Measurements from ENCODE around the gene ALDH1B1.

ALDH1B1 gene

GRCh38 chr9:38357350-38358114 lies 35.0 kb upstream of the ALDH1B1 start:
- Histone ChIP-seq H3K4me3 (ENCODE audit: control insufficient read depth in 1 of 7, extremely low read depth in 1 of 7, insufficient read depth in 4 of 7, low read depth in 2 of 7, low read length in 6 of 7) (no peak overlapping the region), H3K27me3 (replicated peaks in 2 of 5; ENCODE audit: control insufficient read depth in 4 of 5, insufficient read depth in 5 of 5, low read length in 4 of 5) (no peaks in the 10 kb centered on the region), H3K27ac (ENCODE audit: insufficient read depth in 1 of 2, low read depth in 1 of 2, low read length in 2 of 2, poor library complexity in 1 of 2, severe bottlenecking in 2 of 2) (peak overlapping the region in 1 of 2 experiments; percentile 3), H3K4me1 (ENCODE audit: control extremely low read depth in 1 of 4, control insufficient read depth in 4 of 4, insufficient read depth in 4 of 4, low read length in 3 of 4) (peaks cover 0 to 28% (median 13%) of the 10 kb centered on the region in 4 experiments), H3K36me3 (ENCODE audit: control insufficient read depth in 4 of 4, insufficient read depth in 4 of 4, low read length in 3 of 4) (no peaks in the 10 kb centered on the region), H3K9me3 (ENCODE audit: control extremely low read depth in 1 of 5, control insufficient read depth in 4 of 5, insufficient read depth in 2 of 5, low read depth in 1 of 5, low read length in 4 of 5) (no peaks in the 10 kb centered on the region)
- ChIA-PET POLR2A (no interaction called here), CTCF (interaction anchor here (1.0 to 2.6 kb wide), 7 partner anchors 19 to 449 kb away, joined by 3 to 10 read pairs (median 4); no protein-coding TSS in a partner anchor)
- 29% methylated on average over 3 of the region's 5 CpGs for WGBS (ENCODE audit: insufficient coverage)
- DNase-seq, result peak in 2 of 3 donors; percentile 32 to 48

- WGBS (ENCODE audit: insufficient coverage), result 82% methylated on average over 7 of the region's 9 CpGs
- DNase-seq, result no peak
These were observed 33.9 kb upstream of the ALDH1B1 start for GRCh38 chr9:38358390-38359296.

GRCh38 chr9:38359297-38359653 lies 33.2 kb upstream of the ALDH1B1 start:
- CTCF ChIA-PET, result interaction anchor here (2.6 kb wide), 1 partner anchor 24 kb away, joined by 10 read pairs; no protein-coding TSS in a partner anchor
- H3K4me3 ChIP-seq (ENCODE audit: control insufficient read depth in 1 of 7, extremely low read depth in 1 of 7, insufficient read depth in 4 of 7, low read depth in 2 of 7, low read length in 6 of 7), result no peak overlapping the region
- POLR2A ChIA-PET, result no interaction called here
- whole genome bisulfite sequencing (ENCODE audit: insufficient coverage), result 88% methylated on average over 5 of the region's 6 CpGs
- no peaks in the 10 kb centered on the region for H3K36me3 ChIP-seq (ENCODE audit: control insufficient read depth in 4 of 4, insufficient read depth in 4 of 4, low read length in 3 of 4)
- no peak overlapping the region for H3K27ac ChIP-seq (ENCODE audit: insufficient read depth in 1 of 2, low read depth in 1 of 2, low read length in 2 of 2, poor library complexity in 1 of 2, severe bottlenecking in 2 of 2)
- no peaks in the 10 kb centered on the region for H3K27me3 ChIP-seq (replicated peaks in 2 of 5; ENCODE audit: control insufficient read depth in 4 of 5, insufficient read depth in 5 of 5, low read length in 4 of 5)
- peaks cover 0 to 35% (median 17%) of the 10 kb centered on the region in 4 experiments for H3K4me1 ChIP-seq (ENCODE audit: control extremely low read depth in 1 of 4, control insufficient read depth in 4 of 4, insufficient read depth in 4 of 4, low read length in 3 of 4)
- DNase-seq, result no peak
- H3K9me3 ChIP-seq (ENCODE audit: control extremely low read depth in 1 of 5, control insufficient read depth in 4 of 5, insufficient read depth in 2 of 5, low read depth in 1 of 5, low read length in 4 of 5), result no peaks in the 10 kb centered on the region

More at GRCh38 chr9:38358390-38359296, 33.9 kb upstream of the ALDH1B1 start:
- ChIA-PET CTCF (interaction anchor here (1.0 to 2.6 kb wide), 5 partner anchors 18 to 417 kb away, joined by 3 to 10 read pairs (median 4); no protein-coding TSS in a partner anchor), POLR2A (no interaction called here)
- Histone ChIP-seq H3K4me1 (ENCODE audit: control extremely low read depth in 1 of 4, control insufficient read depth in 4 of 4, insufficient read depth in 4 of 4, low read length in 3 of 4) (peaks cover 0 to 35% (median 17%) of the 10 kb centered on the region in 4 experiments), H3K36me3 (ENCODE audit: control insufficient read depth in 4 of 4, insufficient read depth in 4 of 4, low read length in 3 of 4) (no peaks in the 10 kb centered on the region), H3K27me3 (replicated peaks in 2 of 5; ENCODE audit: control insufficient read depth in 4 of 5, insufficient read depth in 5 of 5, low read length in 4 of 5) (no peaks in the 10 kb centered on the region), H3K9me3 (ENCODE audit: control extremely low read depth in 1 of 5, control insufficient read depth in 4 of 5, insufficient read depth in 2 of 5, low read depth in 1 of 5, low read length in 4 of 5) (no peaks in the 10 kb centered on the region), H3K4me3 (ENCODE audit: control insufficient read depth in 1 of 7, extremely low read depth in 1 of 7, insufficient read depth in 4 of 7, low read depth in 2 of 7, low read length in 6 of 7) (no peak overlapping the region), H3K27ac (ENCODE audit: insufficient read depth in 1 of 2, low read depth in 1 of 2, low read length in 2 of 2, poor library complexity in 1 of 2, severe bottlenecking in 2 of 2) (no peak overlapping the region)

DNA sequence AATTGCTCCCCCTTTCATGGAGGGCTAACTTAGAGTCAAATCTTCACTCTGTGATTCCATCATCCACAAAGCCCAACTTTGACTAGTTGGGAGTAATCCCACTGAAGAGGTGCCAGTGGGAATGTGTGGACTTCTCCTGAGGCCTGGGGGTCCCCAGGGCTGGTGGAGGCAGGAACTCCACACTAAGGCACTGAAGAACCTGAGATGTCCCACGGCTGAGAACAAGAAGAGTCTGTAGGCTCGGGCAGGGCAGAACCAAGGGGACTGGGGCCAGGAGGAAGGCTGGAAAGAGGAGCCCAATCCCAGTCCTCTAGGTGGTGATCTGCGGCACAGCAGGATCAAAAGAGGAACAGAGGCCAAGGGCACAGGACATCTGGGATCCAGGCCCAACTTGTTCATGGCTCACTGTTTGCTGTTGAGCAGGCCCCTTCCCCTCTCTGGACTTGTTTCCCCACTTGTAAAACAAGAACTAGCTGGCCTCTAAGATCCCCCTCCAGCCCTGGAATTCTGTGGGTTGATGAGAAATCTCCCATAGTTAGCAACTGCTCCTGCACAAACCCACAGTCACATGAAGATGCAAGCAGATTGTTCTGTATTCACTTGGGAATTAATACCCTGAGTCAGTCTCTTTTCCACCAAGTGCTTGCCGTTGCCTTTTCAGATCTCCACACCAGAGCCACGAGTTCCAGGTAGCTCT lies 32.7 kb upstream of the ALDH1B1 start:
- CTCF ChIA-PET, result interaction anchor here (2.2 to 2.6 kb wide), 2 partner anchors 25 to 446 kb away, joined by 10 read pairs; no protein-coding TSS in a partner anchor

DNA sequence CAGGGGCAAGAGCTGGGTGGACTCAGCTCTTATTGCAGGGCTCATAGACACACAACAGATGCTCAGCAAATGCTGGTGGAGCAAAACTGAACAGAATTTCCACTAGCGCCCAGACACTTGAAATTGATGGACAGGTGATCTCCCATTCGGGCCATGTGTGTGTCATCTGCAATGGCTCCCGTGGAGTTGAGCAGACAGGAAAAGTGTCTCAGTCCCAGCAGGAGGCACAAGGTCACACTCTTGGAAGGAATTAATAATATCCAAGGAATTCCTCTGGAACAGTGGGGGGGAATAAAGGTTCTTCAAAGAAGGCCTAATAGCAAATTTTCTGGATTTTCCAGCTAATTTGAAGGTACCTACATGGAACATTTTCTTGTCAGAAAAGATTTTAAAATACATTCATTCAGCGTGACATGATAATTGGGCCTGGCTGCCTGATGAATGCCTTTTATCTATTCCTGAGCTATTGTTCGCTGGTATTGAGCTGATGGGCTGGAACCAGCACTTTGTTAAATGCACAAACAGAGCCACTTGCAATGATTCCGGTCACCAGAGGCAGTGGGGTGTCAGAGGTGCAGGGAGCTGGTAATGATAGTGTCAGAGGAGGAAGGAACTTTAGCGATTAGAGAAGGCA lies 31.5 kb upstream of the ALDH1B1 start:
- Histone ChIP-seq H3K27me3 (replicated peaks in 2 of 5; ENCODE audit: control insufficient read depth in 4 of 5, insufficient read depth in 5 of 5, low read length in 4 of 5) (no peaks in the 10 kb centered on the region), H3K27ac (ENCODE audit: insufficient read depth in 1 of 2, low read depth in 1 of 2, low read length in 2 of 2, poor library complexity in 1 of 2, severe bottlenecking in 2 of 2) (no peak overlapping the region), H3K4me3 (ENCODE audit: control insufficient read depth in 1 of 7, extremely low read depth in 1 of 7, insufficient read depth in 4 of 7, low read depth in 2 of 7, low read length in 6 of 7) (no peak overlapping the region), H3K9me3 (ENCODE audit: control extremely low read depth in 1 of 5, control insufficient read depth in 4 of 5, insufficient read depth in 2 of 5, low read depth in 1 of 5, low read length in 4 of 5) (no peaks in the 10 kb centered on the region), H3K36me3 (ENCODE audit: control insufficient read depth in 4 of 4, insufficient read depth in 4 of 4, low read length in 3 of 4) (no peaks in the 10 kb centered on the region), H3K4me1 (ENCODE audit: control extremely low read depth in 1 of 4, control insufficient read depth in 4 of 4, insufficient read depth in 4 of 4, low read length in 3 of 4) (peaks cover 0 to 35% (median 17%) of the 10 kb centered on the region in 4 experiments)
- ChIA-PET CTCF (interaction anchor here (0.7 to 2.2 kb wide), 5 partner anchors 18 to 458 kb away, joined by 3 to 10 read pairs (median 6); no protein-coding TSS in a partner anchor), POLR2A (no interaction called here)
- DNase-seq, result no peak
- WGBS (ENCODE audit: insufficient coverage), result 86% methylated on average over 6 of the region's 7 CpGs

More for the DNA sequence above, 32.7 kb upstream of the ALDH1B1 start:
- POLR2A ChIA-PET, result no interaction called here
- Histone ChIP-seq H3K27ac (ENCODE audit: insufficient read depth in 1 of 2, low read depth in 1 of 2, low read length in 2 of 2, poor library complexity in 1 of 2, severe bottlenecking in 2 of 2) (no peak overlapping the region), H3K27me3 (replicated peaks in 2 of 5; ENCODE audit: control insufficient read depth in 4 of 5, insufficient read depth in 5 of 5, low read length in 4 of 5) (no peaks in the 10 kb centered on the region), H3K36me3 (ENCODE audit: control insufficient read depth in 4 of 4, insufficient read depth in 4 of 4, low read length in 3 of 4) (no peaks in the 10 kb centered on the region), H3K9me3 (ENCODE audit: control extremely low read depth in 1 of 5, control insufficient read depth in 4 of 5, insufficient read depth in 2 of 5, low read depth in 1 of 5, low read length in 4 of 5) (no peaks in the 10 kb centered on the region), H3K4me3 (ENCODE audit: control insufficient read depth in 1 of 7, extremely low read depth in 1 of 7, insufficient read depth in 4 of 7, low read depth in 2 of 7, low read length in 6 of 7) (no peak overlapping the region), H3K4me1 (ENCODE audit: control extremely low read depth in 1 of 4, control insufficient read depth in 4 of 4, insufficient read depth in 4 of 4, low read length in 3 of 4) (peaks cover 0 to 35% (median 17%) of the 10 kb centered on the region in 4 experiments)
- no peak for DNase-seq
- WGBS (ENCODE audit: insufficient coverage), result 77% methylated on average over 5 of the region's 5 CpGs

GRCh38 chr9:38361473-38361850 lies 31.0 kb upstream of the ALDH1B1 start:
- Histone ChIP-seq H3K36me3 (ENCODE audit: control insufficient read depth in 4 of 4, insufficient read depth in 4 of 4, low read length in 3 of 4) (no peaks in the 10 kb centered on the region), H3K4me1 (ENCODE audit: control extremely low read depth in 1 of 4, control insufficient read depth in 4 of 4, insufficient read depth in 4 of 4, low read length in 3 of 4) (peaks cover 0 to 35% (median 17%) of the 10 kb centered on the region in 4 experiments), H3K27ac (ENCODE audit: insufficient read depth in 1 of 2, low read depth in 1 of 2, low read length in 2 of 2, poor library complexity in 1 of 2, severe bottlenecking in 2 of 2) (no peak overlapping the region), H3K4me3 (ENCODE audit: control insufficient read depth in 1 of 7, extremely low read depth in 1 of 7, insufficient read depth in 4 of 7, low read depth in 2 of 7, low read length in 6 of 7) (no peak overlapping the region), H3K27me3 (replicated peaks in 2 of 5; ENCODE audit: control insufficient read depth in 4 of 5, insufficient read depth in 5 of 5, low read length in 4 of 5) (no peaks in the 10 kb centered on the region), H3K9me3 (ENCODE audit: control extremely low read depth in 1 of 5, control insufficient read depth in 4 of 5, insufficient read depth in 2 of 5, low read depth in 1 of 5, low read length in 4 of 5) (no peaks in the 10 kb centered on the region)
- 100% methylated on average over 6 of the region's 6 CpGs for WGBS (ENCODE audit: insufficient coverage)
- CTCF ChIA-PET, result interaction anchor here (0.7 to 2.2 kb wide), 6 partner anchors 17 to 459 kb away, joined by 3 to 10 read pairs (median 4); no protein-coding TSS in a partner anchor
- POLR2A ChIA-PET, result no interaction called here
- DNase-seq, result no peak
